ENCODE data around the gene ITPA.

Gene ITPA

DNA sequence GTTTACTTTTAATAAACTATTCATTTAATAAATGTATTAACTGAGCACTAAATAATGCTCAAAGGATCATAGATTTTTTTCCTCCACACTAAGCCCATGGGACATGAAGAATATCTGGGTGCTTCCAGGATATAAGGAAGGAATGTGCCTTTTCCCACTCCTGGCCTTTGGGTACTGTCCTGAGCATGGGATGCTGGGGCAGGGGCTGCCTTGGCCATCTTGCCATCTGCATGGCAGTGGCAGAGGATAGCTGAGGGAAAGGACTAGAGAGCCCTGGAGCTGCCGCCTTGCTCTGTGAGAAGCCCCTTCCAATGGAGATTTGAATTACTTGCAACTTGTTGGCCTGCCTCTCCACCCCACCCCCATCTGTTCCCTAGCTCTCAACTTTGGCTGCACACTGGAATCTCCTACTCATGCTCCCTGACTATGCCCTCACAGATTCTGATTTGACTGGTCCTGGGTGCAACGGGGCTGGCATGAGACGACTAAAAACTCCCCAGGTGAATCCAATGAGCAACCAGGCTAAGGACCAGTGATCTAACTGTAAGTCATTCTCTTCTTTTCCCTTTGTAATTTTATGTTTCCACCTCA lies 20.4 kb upstream of the ITPA start:
- TF ChIP-seq, protein P1, sequence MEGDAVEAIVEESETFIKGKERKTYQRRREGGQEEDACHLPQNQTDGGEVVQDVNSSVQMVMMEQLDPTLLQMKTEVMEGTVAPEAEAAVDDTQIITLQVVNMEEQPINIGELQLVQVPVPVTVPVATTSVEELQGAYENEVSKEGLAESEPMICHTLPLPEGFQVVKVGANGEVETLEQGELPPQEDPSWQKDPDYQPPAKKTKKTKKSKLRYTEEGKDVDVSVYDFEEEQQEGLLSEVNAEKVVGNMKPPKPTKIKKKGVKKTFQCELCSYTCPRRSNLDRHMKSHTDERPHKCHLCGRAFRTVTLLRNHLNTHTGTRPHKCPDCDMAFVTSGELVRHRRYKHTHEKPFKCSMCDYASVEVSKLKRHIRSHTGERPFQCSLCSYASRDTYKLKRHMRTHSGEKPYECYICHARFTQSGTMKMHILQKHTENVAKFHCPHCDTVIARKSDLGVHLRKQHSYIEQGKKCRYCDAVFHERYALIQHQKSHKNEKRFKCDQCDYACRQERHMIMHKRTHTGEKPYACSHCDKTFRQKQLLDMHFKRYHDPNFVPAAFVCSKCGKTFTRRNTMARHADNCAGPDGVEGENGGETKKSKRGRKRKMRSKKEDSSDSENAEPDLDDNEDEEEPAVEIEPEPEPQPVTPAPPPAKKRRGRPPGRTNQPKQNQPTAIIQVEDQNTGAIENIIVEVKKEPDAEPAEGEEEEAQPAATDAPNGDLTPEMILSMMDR (IDR thresholded peaks at IDR 0.05) = no peak
- DNase-seq (ENCODE audit: low spot score) = no peak
- Histone ChIP-seq H3K27ac (no peak overlapping the region), H3K4me3 (no peak overlapping the region)

DNA sequence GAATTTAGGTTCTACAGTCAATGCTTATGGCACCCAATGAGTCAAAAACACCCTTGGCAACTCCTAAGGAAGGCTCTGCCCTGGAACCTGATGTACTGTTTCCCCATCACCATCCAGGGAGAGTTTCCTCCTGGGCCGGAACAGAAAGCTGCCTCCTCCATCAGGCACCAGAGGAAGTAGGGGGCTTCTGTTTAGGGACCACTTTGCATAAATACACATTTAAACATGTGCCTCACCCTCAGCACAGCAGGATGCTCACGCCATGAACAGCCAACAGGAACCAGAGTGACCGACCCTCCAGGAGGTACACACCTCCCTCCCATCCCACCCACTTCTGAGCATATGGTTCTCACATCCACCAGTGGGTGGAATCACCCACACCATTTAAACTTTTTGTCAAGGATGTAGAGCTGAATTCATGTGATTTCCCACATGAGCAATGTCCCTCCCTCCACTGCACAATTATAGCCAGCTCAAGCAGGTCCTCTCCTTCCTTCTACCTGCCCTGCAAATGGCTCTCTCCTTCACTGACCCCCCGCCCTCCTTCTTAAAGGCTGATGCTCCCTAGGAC lies 19.7 kb upstream of the ITPA start:
- no peak for DNase-seq (ENCODE audit: low spot score)
- H3K27ac ChIP-seq = no peak overlapping the region
- TF ChIP-seq, protein P1 (IDR thresholded peaks at IDR 0.05) = no peak
- no peak overlapping the region for H3K4me3 ChIP-seq

DNA sequence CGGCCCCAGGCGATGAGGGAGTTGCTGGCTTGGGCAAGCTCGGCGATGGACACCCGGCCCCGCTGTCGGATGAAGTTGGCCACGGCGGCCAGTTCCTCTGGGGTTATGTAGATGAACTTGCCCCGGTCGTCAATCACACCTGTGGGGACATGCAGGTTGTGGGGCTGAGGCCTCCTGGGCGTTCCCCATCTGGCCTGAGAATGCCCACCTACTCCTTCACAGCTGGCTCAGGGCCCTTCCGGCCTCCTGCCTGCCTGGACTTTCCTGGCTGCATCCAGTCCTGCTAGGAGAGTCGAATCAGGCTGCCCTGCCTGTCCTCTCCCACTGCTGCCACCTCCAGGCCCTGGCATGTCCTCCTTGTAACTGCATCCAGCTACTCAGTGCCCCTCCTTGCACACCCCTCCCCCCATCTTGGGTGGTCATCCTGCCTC lies 18.6 kb upstream of the ITPA start:
- no peak for DNase-seq (ENCODE audit: low spot score)
- TF ChIP-seq, protein P1 (IDR thresholded peaks at IDR 0.05) = no peak
- no peak overlapping the region for H3K4me3 ChIP-seq
- H3K27ac ChIP-seq = no peak overlapping the region

DNA sequence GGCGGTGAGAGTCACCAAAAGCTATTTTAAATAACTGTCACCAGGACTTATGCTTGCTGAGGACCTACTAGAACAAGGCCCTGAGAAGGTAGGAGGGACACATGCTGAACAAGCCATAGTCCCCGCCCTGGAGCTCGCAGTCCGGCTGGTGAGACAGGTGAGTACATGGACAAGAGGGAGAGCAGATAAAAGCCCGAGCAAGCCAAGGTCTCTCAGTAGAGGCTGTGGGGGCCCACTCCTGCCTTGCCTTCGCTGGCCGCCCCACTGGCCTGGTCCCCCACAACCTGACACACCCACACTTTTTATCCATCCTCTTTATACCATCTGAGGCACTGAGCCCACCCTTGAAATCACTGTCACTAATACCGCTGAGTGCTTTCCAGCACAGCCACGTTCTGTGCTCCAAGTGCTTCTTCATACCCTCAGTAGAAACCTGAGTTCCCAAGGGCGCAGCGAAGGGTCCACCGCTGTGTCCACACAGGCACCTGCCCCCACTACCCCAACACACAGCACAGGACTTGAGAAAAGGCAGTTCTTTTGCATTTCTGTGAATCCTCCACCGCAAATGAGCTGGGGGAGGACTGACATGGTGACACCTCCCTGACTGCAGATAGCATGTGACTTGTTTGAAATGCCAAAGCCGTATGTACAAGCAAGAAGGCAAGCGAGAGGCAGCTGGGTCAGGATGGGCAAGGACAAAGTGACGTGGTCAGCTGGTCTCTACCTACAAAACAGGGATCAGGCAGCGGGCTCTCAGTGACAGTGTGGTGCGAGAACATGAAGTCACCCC lies 16.9 kb upstream of the ITPA start:
- TF ChIP-seq, protein P1 (IDR thresholded peaks at IDR 0.05) = no peak
- Histone ChIP-seq H3K4me3 (no peak overlapping the region), H3K27ac (no peak overlapping the region)
- no peak for DNase-seq (ENCODE audit: low spot score)

DNA sequence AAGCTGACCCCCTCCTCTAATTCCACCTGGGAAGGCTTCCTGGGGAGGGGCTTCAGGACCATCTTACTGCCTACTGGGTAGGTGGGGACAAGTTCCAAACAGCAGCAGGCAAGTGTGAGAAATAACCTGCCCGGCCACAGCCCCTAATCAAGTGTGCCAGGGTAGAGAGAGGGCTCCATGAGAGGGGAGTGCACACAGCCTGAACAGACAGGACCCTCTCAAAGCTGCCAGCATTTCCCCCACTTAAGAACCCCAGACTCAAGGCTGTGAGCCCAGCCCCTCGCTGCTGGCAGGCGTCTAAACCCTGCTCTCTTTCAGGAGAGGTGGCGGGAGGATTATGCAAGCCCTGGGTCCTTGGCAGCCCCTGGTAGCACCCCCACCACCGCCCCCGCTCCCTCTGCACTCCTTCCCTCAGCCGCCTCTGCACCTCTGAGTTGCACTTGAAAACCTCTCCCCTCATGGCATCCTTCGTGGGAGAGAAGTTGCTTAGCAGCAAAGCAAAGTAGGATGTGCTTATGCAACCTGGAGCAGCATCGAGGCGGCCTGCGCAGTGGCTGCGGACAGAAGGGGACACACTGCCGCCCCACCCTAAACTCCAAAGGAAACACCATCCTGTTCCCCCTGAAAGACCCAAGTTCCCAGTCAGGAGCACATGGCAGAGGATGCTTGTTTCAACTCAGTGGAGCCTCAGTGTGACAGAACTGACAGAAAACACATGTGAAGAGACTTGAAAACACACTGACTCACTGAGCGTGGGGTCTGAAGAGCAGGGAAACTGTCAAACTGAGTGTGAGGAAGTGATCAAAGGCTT lies 15.3 kb upstream of the ITPA start:
- TF ChIP-seq, protein P1 (IDR thresholded peaks at IDR 0.05) = no peak
- no peak overlapping the region for H3K27ac ChIP-seq
- H3K4me3 ChIP-seq = no peak overlapping the region
- DNase-seq (ENCODE audit: low spot score) = no peak

DNA sequence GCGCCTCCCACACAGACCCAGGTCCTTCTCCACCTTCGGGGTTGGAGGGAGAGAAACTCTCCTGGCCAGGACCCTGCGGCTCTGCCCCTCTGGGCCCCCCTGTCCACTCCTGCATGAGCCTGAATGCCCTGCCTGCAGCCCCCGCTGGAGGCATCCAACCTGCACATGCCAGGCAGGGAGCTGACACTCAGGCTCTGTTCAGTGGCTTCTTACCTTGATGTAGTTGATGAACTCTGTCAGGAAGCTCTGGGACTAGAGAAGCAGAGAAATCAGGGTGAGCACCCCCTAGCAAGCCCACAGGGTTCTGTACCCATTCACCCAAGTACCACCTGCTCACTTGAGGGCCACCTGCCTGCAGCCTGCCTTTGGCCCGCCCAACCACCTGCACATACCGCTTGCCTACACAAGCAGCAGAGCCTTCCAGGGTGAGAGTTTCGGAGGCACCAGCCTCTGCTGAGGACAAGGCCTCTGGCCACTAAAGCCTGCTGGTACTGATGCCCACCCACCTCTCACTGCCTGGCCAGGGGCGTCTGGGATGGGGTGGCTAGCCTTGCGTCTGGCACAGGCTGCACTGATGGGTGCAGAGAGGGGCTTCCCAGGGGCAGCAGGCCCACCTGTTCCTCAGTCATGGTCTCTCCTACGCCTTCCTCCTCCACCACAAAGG lies 14.5 kb upstream of the ITPA start:
- TF ChIP-seq, protein P1 (IDR thresholded peaks at IDR 0.05) = no peak
- Histone ChIP-seq H3K4me3 (no peak overlapping the region), H3K27ac (no peak overlapping the region)
- DNase-seq (ENCODE audit: low spot score) = no peak

Measured in coronary artery (tissue), 2 donors.